NB4 (cell line): Measurements from ENCODE around the gene ADCYAP1R1.

Experiments used
- DNase-seq: peaks from one replicate; pipeline ENCODE4 v3.0.0; 2010; ENCODE audit warnings: low read depth
- H3K4me3 ChIP-seq: one replicate; pipeline ENCODE4 v1.5.1; 2011; ENCODE audit warnings: mild to moderate bottlenecking, low read depth, low read length, moderate library complexity
- CTCF ChIP-seq: IDR thresholded peaks from one replicate; pipeline ENCODE4 v1.5.1; 2012; ENCODE audit warnings: low read depth, low read length
- MAX ChIP-seq: IDR thresholded peaks from 2 replicates; pipeline ENCODE4 v1.6.1; 2011; ENCODE audit warnings: low read depth, low read length
- MYC ChIP-seq: IDR thresholded peaks from 2 replicates; pipeline ENCODE4 v1.6.1; 2011; ENCODE audit warnings: low read depth, low read length
- POLR2A ChIP-seq: IDR thresholded peaks from 2 replicates; pipeline ENCODE4 v1.6.1; 2011; ENCODE audit warnings: mild to moderate bottlenecking; ENCODE audit not compliant: insufficient read length; ENCODE audit errors: extremely low read depth

ADCYAP1R1 gene

DNA sequence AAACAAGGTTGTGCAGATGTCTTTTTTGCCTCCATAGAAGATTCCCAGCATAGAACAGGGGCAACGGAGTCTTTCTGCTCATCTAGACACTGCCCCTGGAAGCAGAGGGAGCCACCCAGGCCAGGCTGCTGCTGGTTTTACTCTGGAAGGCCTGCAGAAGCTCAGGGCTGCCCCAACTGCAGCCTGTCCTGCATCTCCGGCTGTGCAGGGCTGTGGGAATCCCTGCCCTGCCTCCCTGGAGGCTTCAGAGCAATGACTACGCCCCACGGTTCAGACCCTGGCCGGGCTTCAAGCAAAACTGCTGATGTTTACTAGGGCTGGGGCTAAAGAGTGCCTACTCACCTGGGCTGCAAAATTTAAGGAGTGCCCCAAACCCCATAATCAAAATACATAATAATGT, 44.5 kb upstream of the ADCYAP1R1 start:
- no peak for TF ChIP-seq POLR2A
- TF ChIP-seq MYC = no peak
- TF ChIP-seq CTCF = no peak
- no peak for TF ChIP-seq MAX
- DNase-seq = no peak
- no peak overlapping the region for H3K4me3 ChIP-seq

GRCh38 chr7:31014826-31015225, 37.3 kb upstream of the ADCYAP1R1 start:
- H3K4me3 ChIP-seq = no peak overlapping the region
- no peak for DNase-seq
- no peak for TF ChIP-seq MAX
- TF ChIP-seq POLR2A = no peak
- no peak for TF ChIP-seq CTCF

DNA sequence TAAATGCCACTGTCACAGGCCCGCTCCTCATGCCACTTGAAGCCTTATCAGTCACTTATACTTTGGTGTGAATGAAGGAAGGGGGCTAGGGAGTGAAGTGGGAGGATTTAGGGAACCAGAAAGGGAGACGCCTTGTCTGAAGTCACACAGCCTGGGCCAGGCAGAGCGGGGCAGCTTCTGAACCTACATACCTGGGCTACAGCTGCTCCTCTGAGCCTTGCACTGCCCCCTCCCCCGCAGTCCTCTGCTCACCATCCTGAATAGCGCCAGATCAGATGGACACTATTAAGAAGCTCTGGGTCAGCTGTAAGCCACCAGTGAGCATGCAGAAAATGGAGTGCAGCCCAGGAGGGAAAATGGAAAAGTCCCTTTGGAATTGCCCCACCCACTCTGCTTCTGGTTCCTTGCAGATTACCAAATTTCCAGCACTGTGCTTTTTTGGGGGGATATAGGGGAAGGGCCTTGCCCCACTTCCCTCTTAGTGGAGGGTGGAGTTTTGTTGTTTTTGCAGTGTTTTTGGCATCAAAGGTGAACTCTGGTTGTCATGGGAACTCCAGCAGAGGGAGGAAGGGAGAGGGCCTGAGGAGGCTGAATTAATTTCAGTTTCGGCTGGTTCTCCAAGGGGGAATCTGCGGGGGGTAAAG, 35.0 kb upstream of the ADCYAP1R1 start:
- no peak for DNase-seq

DNA sequence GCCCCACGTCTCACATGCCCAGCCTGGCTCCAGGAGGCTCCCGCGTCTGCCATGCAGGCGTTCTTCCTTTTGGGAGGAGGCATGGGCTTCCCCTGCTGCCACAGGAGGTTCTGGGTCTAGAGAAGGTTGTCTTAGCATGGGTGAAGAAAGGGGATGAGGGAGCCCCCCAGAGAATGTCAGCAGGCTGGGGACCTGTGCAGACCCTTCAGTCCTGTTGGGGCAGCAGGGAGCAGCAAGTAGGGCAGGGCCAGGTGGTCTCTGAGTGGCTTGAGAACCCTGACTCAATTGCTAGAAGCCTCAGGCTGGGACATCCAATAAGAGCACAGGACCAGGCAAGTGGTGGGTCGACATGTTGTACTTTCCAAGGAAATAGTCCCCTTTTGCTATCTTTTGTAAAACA, 34.4 kb upstream of the ADCYAP1R1 start:
- DNase-seq = no peak
- no peak overlapping the region for H3K4me3 ChIP-seq
- no peak for TF ChIP-seq POLR2A
- no peak for TF ChIP-seq MAX
- TF ChIP-seq CTCF = no peak
- no peak for TF ChIP-seq MYC

More for the DNA sequence above, 35.0 kb upstream of the ADCYAP1R1 start:
- TF ChIP-seq CTCF = no peak
- TF ChIP-seq POLR2A = no peak
- no peak for TF ChIP-seq MYC
- no peak for TF ChIP-seq MAX
- H3K4me3 ChIP-seq = no peak overlapping the region

DNA sequence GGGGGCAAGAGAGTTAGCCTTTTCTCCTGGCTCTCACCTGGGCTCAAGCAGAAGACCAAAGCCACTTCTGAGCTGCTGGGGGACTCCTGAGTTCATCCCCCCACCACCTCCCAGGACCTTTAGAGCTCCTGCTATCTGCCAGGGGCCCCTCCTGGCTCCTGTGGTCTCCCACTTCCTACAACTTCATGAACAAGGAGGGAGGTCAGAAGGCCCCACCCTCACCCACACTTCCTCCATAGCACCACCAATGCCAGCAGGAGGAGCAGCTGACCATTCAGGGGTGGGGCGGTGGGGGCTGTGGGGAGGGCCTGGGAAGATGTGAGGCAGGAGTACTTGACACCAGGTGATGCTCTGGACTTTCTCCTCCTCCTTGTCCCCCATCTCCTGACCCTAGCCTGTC, 32.6 kb upstream of the ADCYAP1R1 start:
- no peak for TF ChIP-seq MYC
- TF ChIP-seq CTCF = no peak
- no peak for TF ChIP-seq MAX
- TF ChIP-seq POLR2A = no peak
- DNase-seq = peak; percentile 69
- H3K4me3 ChIP-seq = no peak overlapping the region

DNA sequence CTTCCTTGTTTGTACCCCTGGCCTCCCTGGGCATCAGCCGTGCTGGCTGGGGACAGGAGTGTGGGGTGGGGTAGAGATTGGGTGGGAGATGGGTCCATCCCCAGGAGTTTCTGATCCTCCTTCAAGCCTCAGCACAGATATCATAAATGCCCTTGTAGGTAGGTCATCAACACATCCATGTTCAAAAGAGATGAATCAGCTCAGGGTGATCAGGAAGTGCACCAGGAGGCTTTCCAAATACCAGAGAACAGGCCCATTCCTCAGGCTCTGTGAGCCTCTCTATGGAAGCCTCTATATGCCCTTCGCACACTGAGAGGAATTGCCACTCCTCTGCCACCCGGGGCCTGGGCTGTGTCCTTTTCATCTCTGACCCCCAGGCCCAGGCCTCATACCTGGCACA, 31.9 kb upstream of the ADCYAP1R1 start:
- DNase-seq = no peak
- TF ChIP-seq CTCF = no peak
- no peak for TF ChIP-seq POLR2A
- TF ChIP-seq MAX = no peak
- TF ChIP-seq MYC = no peak
- H3K4me3 ChIP-seq = no peak overlapping the region
